Spleen (tissue), 7 donors: Measurements from ENCODE around the gene EPC2.

Experiments used
- POLR2A ChIP-seq, 3 donors: fragments of 450-650 bp; IDR thresholded peaks; one replicate each; pipeline ENCODE4 v1.5.1; 2017; ENCODE audit warnings: antibody characterized with exemption in 3 of 3, mild to moderate bottlenecking in 1 of 3
- POLR2AphosphoS5 ChIP-seq, 3 donors: sonication (generic); formaldehyde crosslinking; IDR thresholded peaks; one replicate each; pipeline ENCODE4 v1.5.1; 2017; ENCODE audit warnings: antibody characterized with exemption in 3 of 3
- TF ChIP-seq, protein P1 (sequence below), 11 experiments: fragments of 200-600 bp in 7 of 11; fragments of 450-650 bp in 4 of 11; sonication (generic) in 4 of 11; IDR thresholded peaks in 8 of 11; conservative IDR thresholded peaks in 3 of 11; 1 replicate in 7 of 11; 2 replicates in 4 of 11; pipeline versions ENCODE4 v1.4.0 to v1.8.0; 2016 to 2021; ENCODE audit warnings: antibody characterized with exemption in 11 of 11, inconsistent platforms in 4 of 11, mild to moderate bottlenecking in 1 of 11
- donor health status: DM: no; HTN: no; CAD: no; lungs with moderate emphysema.
- donor health status: DM: no; HTN: no; CAD: no.
- donor health status: DM: no; HTN: no; CAD: no.

- TF ChIP-seq, protein P1, sequence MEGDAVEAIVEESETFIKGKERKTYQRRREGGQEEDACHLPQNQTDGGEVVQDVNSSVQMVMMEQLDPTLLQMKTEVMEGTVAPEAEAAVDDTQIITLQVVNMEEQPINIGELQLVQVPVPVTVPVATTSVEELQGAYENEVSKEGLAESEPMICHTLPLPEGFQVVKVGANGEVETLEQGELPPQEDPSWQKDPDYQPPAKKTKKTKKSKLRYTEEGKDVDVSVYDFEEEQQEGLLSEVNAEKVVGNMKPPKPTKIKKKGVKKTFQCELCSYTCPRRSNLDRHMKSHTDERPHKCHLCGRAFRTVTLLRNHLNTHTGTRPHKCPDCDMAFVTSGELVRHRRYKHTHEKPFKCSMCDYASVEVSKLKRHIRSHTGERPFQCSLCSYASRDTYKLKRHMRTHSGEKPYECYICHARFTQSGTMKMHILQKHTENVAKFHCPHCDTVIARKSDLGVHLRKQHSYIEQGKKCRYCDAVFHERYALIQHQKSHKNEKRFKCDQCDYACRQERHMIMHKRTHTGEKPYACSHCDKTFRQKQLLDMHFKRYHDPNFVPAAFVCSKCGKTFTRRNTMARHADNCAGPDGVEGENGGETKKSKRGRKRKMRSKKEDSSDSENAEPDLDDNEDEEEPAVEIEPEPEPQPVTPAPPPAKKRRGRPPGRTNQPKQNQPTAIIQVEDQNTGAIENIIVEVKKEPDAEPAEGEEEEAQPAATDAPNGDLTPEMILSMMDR (IDR thresholded peaks at IDR 0.05 in 8 of 11, conservative IDR thresholded peaks at IDR 0.05 in 3 of 11): no peak
- TF ChIP-seq POLR2A (IDR thresholded peaks at IDR 0.05): no peak
- no peak for TF ChIP-seq POLR2AphosphoS5 (IDR thresholded peaks at IDR 0.05)
Measured at GRCh38 chr2:148832637-148833036, 188.1 kb downstream of the EPC2 start.
